ENCODE measurements around the gene ELAVL2.

The ELAVL2 gene

GRCh38 chr9:23821375-23822181 lies 4.5 kb downstream of the ELAVL2 start:
- DNase-seq, result no peak

GRCh38 chr9:23820451-23821374 lies 5.3 kb downstream of the ELAVL2 start:
- no peak for DNase-seq

GRCh38 chr9:23819403-23819802 lies 6.6 kb downstream of the ELAVL2 start:
- no peak for DNase-seq

GRCh38 chr9:23814243-23814642 lies 11.8 kb downstream of the ELAVL2 start:
- no peak for DNase-seq

GRCh38 chr9:23812673-23813072 lies 13.4 kb downstream of the ELAVL2 start:
- DNase-seq, result no peak

- DNase-seq, result no peak
These were observed 14.4 kb downstream of the ELAVL2 start for GRCh38 chr9:23811633-23812032.

- DNase-seq, result no peak
These were observed 22.8 kb downstream of the ELAVL2 start for GRCh38 chr9:23803216-23803615.

- DNase-seq, result no peak
These were observed 24.5 kb downstream of the ELAVL2 start for GRCh38 chr9:23801523-23801922.

GRCh38 chr9:23799521-23799920 lies 26.5 kb downstream of the ELAVL2 start:
- DNase-seq, result no peak

- DNase-seq, result no peak
These were observed 27.7 kb downstream of the ELAVL2 start for GRCh38 chr9:23798325-23798724.

GRCh38 chr9:23796209-23796608 lies 29.8 kb downstream of the ELAVL2 start:
- no peak for DNase-seq

- DNase-seq, result no peak
These were observed 35.4 kb downstream of the ELAVL2 start for GRCh38 chr9:23790351-23791260.

- no peak for DNase-seq
These were observed 36.3 kb downstream of the ELAVL2 start for GRCh38 chr9:23789529-23790254.

- DNase-seq, result no peak
These were observed 41.1 kb downstream of the ELAVL2 start for GRCh38 chr9:23784962-23785361.

GRCh38 chr9:23783509-23783908 lies 42.5 kb downstream of the ELAVL2 start:
- DNase-seq, result no peak

- no peak for DNase-seq
These were observed 46.8 kb downstream of the ELAVL2 start for GRCh38 chr9:23779220-23779619.

- no peak for DNase-seq
These were observed 48.7 kb downstream of the ELAVL2 start for GRCh38 chr9:23777328-23777727.

- no peak for DNase-seq
These were observed 50.5 kb downstream of the ELAVL2 start for GRCh38 chr9:23775549-23775948.

GRCh38 chr9:23774266-23774665 lies 51.8 kb downstream of the ELAVL2 start:
- DNase-seq, result no peak

- no peak for DNase-seq
These were observed 53.7 kb downstream of the ELAVL2 start for GRCh38 chr9:23772385-23772783.

GRCh38 chr9:23771746-23772384 lies 54.2 kb downstream of the ELAVL2 start:
- DNase-seq, result no peak
